ENCODE data around the gene ASAP3. TPM values are rescaled to one million over a fixed set of nuclear protein-coding genes. Genes with fewer than 3 reads are reported as not detected.

Gene ASAP3
- total and polyA plus RNA-seq, 2 donors (not counting 3 experiments of a cell fraction or from before 2014, with no cell fraction given) = 12.5 to 14.2 TPM

DNA sequence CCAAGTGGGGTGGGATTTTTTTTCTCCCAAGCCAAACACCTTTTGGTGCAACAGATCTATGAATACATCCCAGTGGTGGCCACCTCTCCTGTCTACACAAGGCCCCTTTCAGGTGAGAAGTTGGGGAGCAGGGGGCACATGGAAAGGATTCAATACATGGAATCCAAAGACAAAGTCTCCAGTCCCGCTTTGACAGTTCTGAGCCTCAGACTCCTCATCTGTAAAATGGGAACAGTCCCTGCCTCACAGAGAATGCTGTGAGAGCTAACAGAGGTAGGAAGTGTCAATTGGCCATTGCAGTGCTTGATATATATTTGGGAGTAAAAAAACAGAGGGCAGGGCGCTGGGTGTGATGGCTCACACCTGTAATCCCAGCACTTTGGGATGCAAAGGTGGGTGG, 87.6 kb downstream of the ASAP3 start:
- Histone ChIP-seq H3K27ac (ENCODE audit: insufficient read depth, low read depth, low read length) (no peak overlapping the region), H3K4me1 (ENCODE audit: control insufficient read depth, extremely low read depth, insufficient read depth, low read length) (peaks cover 23% of the 10 kb centered on the region), H3K9me1 (replicated peaks; ENCODE audit: control insufficient read depth, extremely low read depth, insufficient read depth, low read length) (no peaks in the 10 kb centered on the region), H3K36me3 (ENCODE audit: control insufficient read depth in 2 of 2, extremely low read depth in 1 of 2, insufficient read depth in 2 of 2, low read length in 2 of 2) (no peaks in the 10 kb centered on the region), H2AFZ (ENCODE audit: low read depth, low read length) (no peak overlapping the region), H3K4me3 (replicated peaks in 1 of 3; ENCODE audit: insufficient read depth in 1 of 3, low read depth in 1 of 3, low read length in 3 of 3) (no peak overlapping the region), H3K79me2 (ENCODE audit: control insufficient read depth, insufficient read depth, low read length) (no peaks in the 10 kb centered on the region), H3K4me2 (ENCODE audit: insufficient read depth, low read length) (no peak overlapping the region), H3K9me3 (replicated peaks; ENCODE audit: control insufficient read depth, insufficient read depth, low read length) (no peaks in the 10 kb centered on the region), H3K9ac (replicated peaks; ENCODE audit: extremely low read depth, insufficient read depth, low read length) (no peak overlapping the region), H3K27me3 (ENCODE audit: control insufficient read depth in 2 of 2, insufficient read depth in 2 of 2, low read length in 2 of 2) (no peaks in the 10 kb centered on the region), H4K20me1 (replicated peaks; ENCODE audit: control insufficient read depth, extremely low read depth, insufficient read depth, low read length) (no peaks in the 10 kb centered on the region)
- dilution Hi-C loops (cut with MboI; ENCODE audit: extremely low pct_ligation_motif_present, low sequenced_read_pairs) (no loop called here), intact Hi-C loops (cut with micrococcal nuclease) (no loop called here)
- BruUV-seq (replicated peaks) = no TSS peak
- DNase-seq (ENCODE audit: low read depth, low spot score) (no peak), FAIRE-seq (no peak)
- ChIA-PET POLR2A (no interaction called here), CTCF (no interaction called here)
- TF ChIP-seq EZH2 (IDR thresholded peaks at IDR 0.05; ENCODE audit: borderline replicate concordance, low read depth, low read length, severe bottlenecking) = no peak
- TF ChIP-seq POLR2A (IDR thresholded peaks at IDR 0.05; ENCODE audit: low read depth, low read length) = no peak
- no peak for TF ChIP-seq MYC (IDR thresholded peaks at IDR 0.05; ENCODE audit: low read depth, low read length)
- TF ChIP-seq JUN (IDR thresholded peaks at IDR 0.05; ENCODE audit: borderline replicate concordance, insufficient read depth, insufficient read length, low read depth) = no peak

DNA sequence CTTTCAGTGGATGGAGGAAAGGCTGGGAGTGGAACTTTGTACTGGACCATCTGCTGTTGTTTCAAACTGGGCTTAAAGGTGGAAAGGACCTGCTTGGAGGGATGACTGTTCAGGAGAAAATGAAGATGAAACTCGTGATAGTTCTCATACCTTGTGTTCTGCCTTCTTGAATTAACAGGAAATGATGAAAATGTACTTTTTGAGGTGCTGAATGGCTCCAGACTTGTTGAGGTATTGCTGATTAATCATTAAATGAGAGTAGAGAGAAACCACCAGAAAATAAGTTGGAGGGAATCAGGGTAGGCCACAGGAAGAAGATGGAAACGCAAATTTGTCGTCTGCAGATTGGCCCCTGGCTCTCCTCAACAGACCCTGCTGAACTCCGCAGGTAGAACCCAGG, 88.1 kb downstream of the ASAP3 start:
- H3K9me3 ChIP-seq (replicated peaks; ENCODE audit: control insufficient read depth, insufficient read depth, low read length) = no peaks in the 10 kb centered on the region
- no peak overlapping the region for H3K27ac ChIP-seq (ENCODE audit: insufficient read depth, low read depth, low read length)
- no peaks in the 10 kb centered on the region for H3K79me2 ChIP-seq (ENCODE audit: control insufficient read depth, insufficient read depth, low read length)
- TF ChIP-seq JUN (IDR thresholded peaks at IDR 0.05; ENCODE audit: borderline replicate concordance, insufficient read depth, insufficient read length, low read depth) (no peak), POLR2AphosphoS5 (IDR thresholded peaks at IDR 0.05; ENCODE audit: insufficient read depth, low read depth, low read length) (no peak), FOS (IDR thresholded peaks at IDR 0.05; ENCODE audit: borderline replicate concordance, insufficient read depth, low read length) (no peak), MYC (IDR thresholded peaks at IDR 0.05; ENCODE audit: low read depth, low read length) (no peak), EZH2 (IDR thresholded peaks at IDR 0.05; ENCODE audit: borderline replicate concordance, low read depth, low read length, severe bottlenecking) (no peak), POLR2A (IDR thresholded peaks at IDR 0.05; ENCODE audit: low read depth, low read length) (no peak), GATA2 (IDR thresholded peaks at IDR 0.05; ENCODE audit: insufficient read depth, insufficient read length, low read depth, low read length) (no peak)
- TF ChIP-seq, protein P1, sequence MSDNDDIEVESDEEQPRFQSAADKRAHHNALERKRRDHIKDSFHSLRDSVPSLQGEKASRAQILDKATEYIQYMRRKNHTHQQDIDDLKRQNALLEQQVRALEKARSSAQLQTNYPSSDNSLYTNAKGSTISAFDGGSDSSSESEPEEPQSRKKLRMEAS (IDR thresholded peaks at IDR 0.05; ENCODE audit: insufficient read depth, insufficient read length) = no peak
- TF ChIP-seq, protein P2, sequence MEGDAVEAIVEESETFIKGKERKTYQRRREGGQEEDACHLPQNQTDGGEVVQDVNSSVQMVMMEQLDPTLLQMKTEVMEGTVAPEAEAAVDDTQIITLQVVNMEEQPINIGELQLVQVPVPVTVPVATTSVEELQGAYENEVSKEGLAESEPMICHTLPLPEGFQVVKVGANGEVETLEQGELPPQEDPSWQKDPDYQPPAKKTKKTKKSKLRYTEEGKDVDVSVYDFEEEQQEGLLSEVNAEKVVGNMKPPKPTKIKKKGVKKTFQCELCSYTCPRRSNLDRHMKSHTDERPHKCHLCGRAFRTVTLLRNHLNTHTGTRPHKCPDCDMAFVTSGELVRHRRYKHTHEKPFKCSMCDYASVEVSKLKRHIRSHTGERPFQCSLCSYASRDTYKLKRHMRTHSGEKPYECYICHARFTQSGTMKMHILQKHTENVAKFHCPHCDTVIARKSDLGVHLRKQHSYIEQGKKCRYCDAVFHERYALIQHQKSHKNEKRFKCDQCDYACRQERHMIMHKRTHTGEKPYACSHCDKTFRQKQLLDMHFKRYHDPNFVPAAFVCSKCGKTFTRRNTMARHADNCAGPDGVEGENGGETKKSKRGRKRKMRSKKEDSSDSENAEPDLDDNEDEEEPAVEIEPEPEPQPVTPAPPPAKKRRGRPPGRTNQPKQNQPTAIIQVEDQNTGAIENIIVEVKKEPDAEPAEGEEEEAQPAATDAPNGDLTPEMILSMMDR (IDR thresholded peaks at IDR 0.05; ENCODE audit: extremely low read depth in 1 of 2, insufficient read depth in 1 of 2, low read depth in 1 of 2, low read length in 2 of 2) = no peak
- H4K20me1 ChIP-seq (replicated peaks; ENCODE audit: control insufficient read depth, extremely low read depth, insufficient read depth, low read length) = no peaks in the 10 kb centered on the region
- ChIA-PET CTCF (no interaction called here), POLR2A (no interaction called here)
- H2AFZ ChIP-seq (ENCODE audit: low read depth, low read length) = no peak overlapping the region
- FAIRE-seq (no peak), DNase-seq (ENCODE audit: low read depth, low spot score) (no peak)
- H3K9me1 ChIP-seq (replicated peaks; ENCODE audit: control insufficient read depth, extremely low read depth, insufficient read depth, low read length) = no peaks in the 10 kb centered on the region
- H3K4me2 ChIP-seq (ENCODE audit: insufficient read depth, low read length) = no peak overlapping the region
- intact Hi-C loops (cut with micrococcal nuclease) = no loop called here
- no peaks in the 10 kb centered on the region for H3K36me3 ChIP-seq (ENCODE audit: control insufficient read depth in 2 of 2, extremely low read depth in 1 of 2, insufficient read depth in 2 of 2, low read length in 2 of 2)
- no peak overlapping the region for H3K9ac ChIP-seq (replicated peaks; ENCODE audit: extremely low read depth, insufficient read depth, low read length)
- peaks cover 20% of the 10 kb centered on the region for H3K4me1 ChIP-seq (ENCODE audit: control insufficient read depth, extremely low read depth, insufficient read depth, low read length)
- no peak overlapping the region for H3K4me3 ChIP-seq (replicated peaks in 1 of 3; ENCODE audit: insufficient read depth in 1 of 3, low read depth in 1 of 3, low read length in 3 of 3)
- dilution Hi-C loops (cut with MboI; ENCODE audit: extremely low pct_ligation_motif_present, low sequenced_read_pairs) = no loop called here
- no TSS peak for BruUV-seq (replicated peaks)
- no peaks in the 10 kb centered on the region for H3K27me3 ChIP-seq (ENCODE audit: control insufficient read depth in 2 of 2, insufficient read depth in 2 of 2, low read length in 2 of 2)

All from endothelial cell of umbilical vein (primary cell).